NT2/D1 (cell line): ENCODE results near the gene FKBP10.
"Not testable (repeated sequence)": the region's sequence is repeated elsewhere in the genome, so short reads cannot be mapped to it uniquely, and the experiment has no call there.

ENCODE experiments used
- DNase-seq: peaks from one replicate; pipeline ENCODE4 v3.0.0-alpha.2; 2011; ENCODE audit warnings: low read depth, low spot score
- H3K27me3 ChIP-seq: 2 replicates; pipeline ENCODE4 v1.6.0; 2011; ENCODE audit warnings: mild to moderate bottlenecking; ENCODE audit not compliant: insufficient read length, insufficient read depth
- H3K36me3 ChIP-seq: 2 replicates; pipeline ENCODE4 v1.6.1; 2011; ENCODE audit warnings: mild to moderate bottlenecking, low read length, mixed read lengths; ENCODE audit not compliant: insufficient read depth, insufficient read length
- H3K4me1 ChIP-seq: 2 replicates; pipeline ENCODE4 v1.5.1; 2011; ENCODE audit not compliant: insufficient read depth, insufficient read length
- H3K4me3 ChIP-seq: 2 replicates; pipeline ENCODE4 v1.5.1; 2011; ENCODE audit warnings: low read depth; ENCODE audit not compliant: insufficient read length
- H3K9ac ChIP-seq: 2 replicates; pipeline ENCODE4 v1.6.0; 2011; ENCODE audit warnings: low read depth; ENCODE audit not compliant: insufficient read length
- H3K9me3 ChIP-seq: 2 replicates; pipeline ENCODE4 v1.5.1; 2011; ENCODE audit warnings: mild to moderate bottlenecking, low read length; ENCODE audit not compliant: insufficient read depth
- SUZ12 ChIP-seq: IDR thresholded peaks from 2 replicates; pipeline ENCODE4 v1.6.1; 2011; ENCODE audit not compliant: insufficient read length, insufficient read depth; ENCODE audit errors: extremely low read depth
- YY1 ChIP-seq: IDR thresholded peaks from 2 replicates; pipeline ENCODE4 v1.6.1; 2011; ENCODE audit not compliant: insufficient read length, insufficient read depth
- ZNF274 ChIP-seq: IDR thresholded peaks from 2 replicates; pipeline ENCODE4 v1.6.1; 2011; ENCODE audit warnings: mild to moderate bottlenecking, low read depth, low read length

FKBP10 gene

DNA sequence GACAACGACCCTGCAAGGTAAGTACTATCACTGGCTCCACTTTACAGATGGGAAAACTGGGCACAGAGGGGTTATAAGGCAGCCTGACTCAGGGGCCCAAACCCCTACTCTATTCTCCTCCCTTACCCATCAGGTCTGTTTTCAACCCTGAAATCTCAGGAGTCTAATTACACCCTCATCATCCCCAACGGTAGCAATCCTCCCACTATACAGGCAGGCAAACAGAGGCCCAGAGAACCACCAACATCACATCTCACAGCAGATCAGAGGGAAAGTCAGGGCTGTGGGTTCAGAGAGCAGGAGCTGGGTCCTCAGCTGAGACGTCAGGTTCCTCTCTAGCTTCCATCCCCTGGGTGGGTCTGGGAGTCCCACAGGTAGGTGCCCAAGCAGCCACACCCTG, 42.8 kb upstream of the FKBP10 start:
- H3K9me3 ChIP-seq, result no peaks in the 10 kb centered on the region
- H3K4me1 ChIP-seq, result peaks cover 13% of the 10 kb centered on the region
- TF ChIP-seq YY1 (no peak), SUZ12 (no peak), ZNF274 (no peak)
- peaks cover 73% of the 10 kb centered on the region for H3K36me3 ChIP-seq
- no peak for DNase-seq
- H3K27me3 ChIP-seq, result no peaks in the 10 kb centered on the region
- H3K4me3 ChIP-seq, result no peak overlapping the region
- no peak overlapping the region for H3K9ac ChIP-seq

DNA sequence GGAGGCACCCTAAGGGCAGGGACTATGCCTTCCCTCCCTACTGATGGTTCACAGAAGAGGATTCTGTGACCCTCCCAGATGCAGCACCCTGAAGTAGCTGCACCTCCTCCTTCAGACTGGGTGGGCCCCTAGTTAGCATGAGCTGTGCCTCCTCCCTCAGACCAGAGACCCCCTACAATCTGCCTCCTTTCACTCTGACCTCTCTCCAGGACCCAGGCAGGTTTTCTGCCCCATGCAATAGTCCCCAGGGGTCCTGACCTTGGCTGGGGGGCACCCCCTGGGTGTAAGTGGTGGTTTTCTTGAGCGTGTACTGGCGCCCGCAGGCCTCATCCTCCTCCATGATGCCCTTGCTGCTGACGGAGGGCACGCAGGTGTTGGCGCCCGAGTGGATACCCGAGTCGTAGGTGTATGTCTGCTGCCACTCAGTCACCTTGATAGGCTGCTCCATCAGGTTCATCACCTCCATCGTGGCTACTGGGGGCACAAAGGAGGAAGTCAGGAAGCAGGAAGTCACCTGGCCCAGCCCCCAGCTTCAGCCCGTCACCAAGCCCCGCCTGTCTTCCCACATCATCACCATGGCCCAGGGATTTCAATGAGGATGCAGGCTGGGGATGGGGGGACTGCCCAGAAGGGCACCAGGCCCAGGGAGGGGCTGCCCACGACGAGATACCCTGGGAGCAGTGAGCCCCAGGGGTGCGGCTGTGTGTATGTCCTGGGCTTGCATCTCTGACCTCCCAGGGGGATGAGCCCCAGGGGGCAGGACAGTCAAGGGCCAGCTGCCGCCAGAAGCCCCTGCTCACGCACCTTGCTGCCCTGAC, 41.2 kb upstream of the FKBP10 start:
- Histone ChIP-seq H3K9me3 (no peaks in the 10 kb centered on the region), H3K4me3 (no peak overlapping the region), H3K36me3 (peaks cover 72% of the 10 kb centered on the region), H3K4me1 (peaks cover 23% of the 10 kb centered on the region), H3K9ac (no peak overlapping the region), H3K27me3 (no peaks in the 10 kb centered on the region)
- no peak for TF ChIP-seq ZNF274
- TF ChIP-seq YY1, result no peak
- TF ChIP-seq SUZ12, result no peak
- no peak for DNase-seq

DNA sequence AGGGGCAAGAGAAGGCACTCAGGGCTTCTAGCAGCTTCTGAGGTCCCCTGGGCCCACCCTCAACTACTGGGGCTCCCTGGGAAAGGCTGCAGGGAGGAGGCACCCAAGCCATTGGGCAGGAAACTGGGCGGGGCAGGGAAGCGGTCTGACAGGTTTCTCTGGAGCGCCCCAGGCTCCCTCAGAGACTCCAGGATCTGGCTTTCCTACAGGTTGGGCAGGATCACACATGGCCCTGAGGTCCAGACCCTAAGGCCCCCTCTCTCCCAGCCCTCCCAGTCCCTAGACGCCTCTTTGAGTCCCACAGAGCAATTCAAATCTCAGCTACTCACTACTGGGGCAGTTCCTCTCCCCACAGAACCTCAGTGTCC, 40.6 kb upstream of the FKBP10 start:
- Histone ChIP-seq H3K36me3 (peaks cover 72% of the 10 kb centered on the region), H3K27me3 (no peaks in the 10 kb centered on the region), H3K4me3 (no peak overlapping the region), H3K4me1 (peaks cover 26% of the 10 kb centered on the region), H3K9me3 (no peaks in the 10 kb centered on the region), H3K9ac (no peak overlapping the region)
- no peak for DNase-seq
- TF ChIP-seq SUZ12 (no peak), YY1 (no peak)

DNA sequence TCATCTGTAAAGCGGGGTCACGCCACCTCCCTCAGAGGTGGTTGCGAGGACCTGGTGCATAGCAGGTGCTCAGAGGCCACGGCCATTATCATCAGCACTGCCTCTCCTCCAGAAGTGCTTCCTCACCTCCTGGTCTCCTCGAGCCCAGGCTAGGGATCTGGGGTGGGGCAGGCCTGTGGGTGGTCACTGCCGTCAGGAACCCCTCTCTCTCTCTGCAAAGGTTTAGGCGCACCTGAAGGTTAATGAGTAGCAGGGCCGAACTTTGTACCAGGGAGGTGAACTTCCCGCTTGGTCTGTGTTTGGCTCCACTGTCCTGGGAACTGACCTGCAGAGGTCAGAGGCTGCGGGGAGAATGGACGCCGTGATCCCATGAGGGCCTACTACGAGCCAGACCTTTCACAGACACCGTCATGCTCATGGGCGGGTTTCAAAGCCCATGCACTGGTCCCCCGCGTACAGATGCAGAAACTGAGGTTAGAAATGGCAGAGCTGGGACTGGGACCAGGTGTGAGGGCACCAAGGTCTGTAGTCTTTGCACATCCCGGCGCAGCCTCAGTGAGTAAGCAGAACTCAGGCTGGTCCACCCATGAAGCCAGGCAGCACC, 40.1 kb upstream of the FKBP10 start:
- no peaks in the 10 kb centered on the region for H3K9me3 ChIP-seq
- peaks cover 31% of the 10 kb centered on the region for H3K4me1 ChIP-seq
- H3K4me3 ChIP-seq, result no peak overlapping the region
- H3K27me3 ChIP-seq, result no peaks in the 10 kb centered on the region
- no peak for DNase-seq
- no peak for TF ChIP-seq SUZ12
- TF ChIP-seq YY1, result no peak
- no peak for TF ChIP-seq ZNF274
- peaks cover 70% of the 10 kb centered on the region for H3K36me3 ChIP-seq
- no peak overlapping the region for H3K9ac ChIP-seq

DNA sequence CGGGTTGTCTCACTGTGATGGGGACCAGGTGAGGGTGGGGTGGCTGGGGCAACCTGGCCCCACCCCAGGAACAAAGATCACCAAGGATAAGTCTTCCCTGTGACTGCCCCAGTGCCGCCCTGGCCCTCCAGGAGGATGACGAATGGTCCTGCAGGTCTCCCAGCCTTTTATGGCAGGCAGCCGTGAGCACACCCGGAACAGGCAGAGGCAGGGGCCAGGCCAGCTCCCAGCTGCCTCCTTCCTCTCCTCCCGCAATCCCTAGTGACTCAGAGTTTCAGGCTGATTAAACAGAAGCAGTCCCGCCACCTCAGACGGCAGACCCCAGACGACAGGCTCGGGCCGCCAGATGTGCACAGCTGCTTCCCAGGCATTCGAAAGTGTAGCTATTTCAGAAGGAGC, 39.6 kb upstream of the FKBP10 start:
- H3K4me1 ChIP-seq, result peaks cover 33% of the 10 kb centered on the region

DNA sequence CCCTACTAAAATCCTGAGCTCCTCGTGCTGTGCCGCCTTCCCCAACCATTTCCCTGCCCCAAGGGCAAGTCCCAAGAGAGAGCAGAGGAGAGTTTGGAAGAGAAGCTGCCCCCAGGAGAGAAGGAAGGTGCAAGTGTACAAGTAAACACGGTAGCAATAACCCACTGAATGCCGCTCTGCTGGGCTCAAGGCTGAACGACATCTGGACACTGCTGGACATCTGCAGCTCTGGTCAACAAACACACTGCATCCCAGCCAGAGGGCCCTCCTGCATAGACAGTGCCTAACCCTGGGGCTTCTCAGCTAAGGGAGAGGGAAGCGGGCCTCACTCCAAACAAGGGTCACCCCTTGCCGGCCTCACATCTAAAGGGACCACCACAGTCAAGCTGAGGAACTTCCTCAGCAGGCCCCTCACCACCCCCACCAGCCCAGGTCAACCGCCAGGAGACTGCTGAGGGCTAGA, 39.0 kb upstream of the FKBP10 start:
- peaks cover 67% of the 10 kb centered on the region for H3K36me3 ChIP-seq
- peaks cover 33% of the 10 kb centered on the region for H3K4me1 ChIP-seq
- H3K4me3 ChIP-seq, result no peak overlapping the region
- H3K9me3 ChIP-seq, result no peaks in the 10 kb centered on the region
- H3K27me3 ChIP-seq, result no peaks in the 10 kb centered on the region
- no peak for DNase-seq
- TF ChIP-seq YY1, result no peak
- TF ChIP-seq ZNF274, result no peak
- TF ChIP-seq SUZ12, result no peak
- peak overlapping the region; percentile 51 for H3K9ac ChIP-seq

More for the DNA sequence above, 39.6 kb upstream of the FKBP10 start:
- Histone ChIP-seq H3K4me3 (no peak overlapping the region), H3K27me3 (no peaks in the 10 kb centered on the region), H3K9ac (no peak overlapping the region), H3K36me3 (peaks cover 71% of the 10 kb centered on the region), H3K9me3 (no peaks in the 10 kb centered on the region)
- no peak for DNase-seq
- no peak for TF ChIP-seq ZNF274
- TF ChIP-seq YY1, result no peak

DNA sequence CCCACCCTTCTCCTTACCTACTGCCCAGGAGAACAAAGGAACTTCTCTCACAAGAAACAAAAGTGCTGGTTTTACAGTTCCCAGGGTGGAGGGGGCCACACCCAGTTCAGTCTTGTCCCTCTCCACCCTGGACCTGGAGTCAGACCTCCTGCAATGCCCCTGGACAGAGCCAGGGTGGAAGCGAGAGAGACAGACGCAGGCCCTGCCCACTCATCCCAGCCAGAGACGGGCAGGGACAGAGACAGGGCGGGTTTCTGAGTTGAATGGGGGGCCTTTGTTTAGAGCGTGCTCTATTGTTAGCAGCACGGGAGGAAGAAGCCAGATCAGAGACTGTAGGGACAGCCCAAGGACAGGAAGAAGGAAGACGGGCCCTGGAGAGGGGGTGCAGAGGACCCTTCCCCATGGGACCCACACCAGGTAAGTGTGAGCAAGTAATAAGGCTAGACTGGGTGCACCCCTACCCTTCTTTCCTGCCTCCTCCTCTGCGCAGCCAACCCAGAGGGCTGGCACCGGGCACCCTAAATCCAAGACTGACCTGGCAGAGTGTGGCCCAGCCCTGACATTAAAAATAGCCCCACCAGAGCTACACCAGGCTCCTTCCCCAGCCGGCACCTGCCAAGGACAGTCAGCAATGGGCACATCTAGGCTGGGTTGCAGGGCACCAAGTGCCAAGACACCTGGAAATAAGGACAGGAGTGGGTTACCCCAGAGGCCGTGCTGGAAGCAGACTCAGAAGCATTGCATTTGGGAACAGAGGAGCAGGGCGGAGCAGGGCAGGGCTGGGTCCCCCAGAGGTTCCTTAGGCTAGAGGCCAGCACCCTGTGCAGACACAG, 37.2 kb upstream of the FKBP10 start:
- Histone ChIP-seq H3K9me3 (no peaks in the 10 kb centered on the region), H3K27me3 (no peaks in the 10 kb centered on the region), H3K9ac (peak overlapping the region; percentile 66), H3K4me1 (peaks cover 33% of the 10 kb centered on the region), H3K36me3 (peaks cover 51% of the 10 kb centered on the region), H3K4me3 (no peak overlapping the region)
- no peak for DNase-seq
- no peak for TF ChIP-seq ZNF274
- no peak for TF ChIP-seq YY1
- TF ChIP-seq SUZ12, result no peak

DNA sequence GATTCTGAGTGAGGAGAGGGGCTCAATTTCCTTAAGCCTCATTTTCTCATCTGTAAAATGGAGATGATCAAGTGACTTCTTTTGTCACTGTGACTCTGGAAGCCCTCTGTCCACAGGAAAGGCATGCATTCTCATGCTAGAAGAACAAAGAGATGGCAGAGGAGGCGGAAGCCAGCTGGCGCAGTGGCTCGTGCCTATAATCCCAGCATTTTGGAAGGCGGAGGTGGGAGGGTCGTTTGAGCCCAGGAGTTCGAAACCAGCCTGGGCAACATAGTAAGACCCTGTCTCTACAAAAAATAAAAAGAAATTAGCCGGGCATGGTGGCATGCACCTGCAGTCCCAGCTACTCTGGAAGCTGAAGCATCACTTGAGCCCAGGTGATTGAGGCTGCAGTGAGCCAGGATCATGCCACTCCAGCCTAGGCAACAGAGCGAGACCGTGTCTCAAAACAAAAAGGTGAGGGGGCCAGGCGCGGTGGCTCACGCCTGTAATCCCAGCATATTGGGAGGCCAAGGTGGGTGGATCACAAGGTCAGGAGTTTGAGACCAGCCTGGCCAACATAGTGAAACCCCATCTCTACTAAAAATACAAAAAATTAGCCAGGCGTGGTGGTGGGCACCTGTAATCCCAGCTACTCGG, 36.4 kb upstream of the FKBP10 start:
- H3K9ac ChIP-seq, result peak overlapping the region; percentile 66
- not testable (repeated sequence) for DNase-seq

More for the DNA sequence above, 36.4 kb upstream of the FKBP10 start:
- peaks cover 44% of the 10 kb centered on the region for H3K36me3 ChIP-seq
- peaks cover 34% of the 10 kb centered on the region for H3K4me1 ChIP-seq
- not testable (repeated sequence) for H3K4me3 ChIP-seq, H3K27me3 ChIP-seq, H3K9me3 ChIP-seq
